GM18511 (cell line): ENCODE measurements around the gene PRKCA.

Experiments used
- ATAC-seq: cut with Tn5 transposase; IDR thresholded peaks from one replicate; pipeline ENCODE4 v1.9.1; 2021; ENCODE audit warnings: mild to moderate bottlenecking, moderate library complexity; ENCODE audit not compliant: unreplicated experiment

The PRKCA gene

GRCh38 chr17:66783656-66784381, 481.4 kb downstream of the PRKCA start:
- ATAC-seq, result no peak

GRCh38 chr17:66784621-66785364, 482.4 kb downstream of the PRKCA start:
- no peak for ATAC-seq

- ATAC-seq, result no peak
These were observed 483.7 kb downstream of the PRKCA start for GRCh38 chr17:66786107-66786506.

GRCh38 chr17:66787914-66788313, 485.5 kb downstream of the PRKCA start:
- ATAC-seq, result no peak

GRCh38 chr17:66789093-66789492, 486.7 kb downstream of the PRKCA start:
- ATAC-seq, result no peak

- ATAC-seq, result no peak
These were observed 487.6 kb downstream of the PRKCA start for GRCh38 chr17:66789961-66790437.

GRCh38 chr17:66790501-66791061, 488.2 kb downstream of the PRKCA start:
- ATAC-seq, result no peak

- ATAC-seq, result no peak
These were observed 488.9 kb downstream of the PRKCA start for GRCh38 chr17:66791347-66791746.

- no peak for ATAC-seq
These were observed 491.4 kb downstream of the PRKCA start for GRCh38 chr17:66793814-66794213.

- ATAC-seq, result no peak
These were observed 493.1 kb downstream of the PRKCA start for GRCh38 chr17:66795486-66795885.

- ATAC-seq, result no peak
These were observed 497.6 kb downstream of the PRKCA start for GRCh38 chr17:66799849-66800537.

- no peak for ATAC-seq
These were observed 501.1 kb downstream of the PRKCA start for GRCh38 chr17:66803474-66803951.

- ATAC-seq, result no peak
These were observed 503.2 kb downstream of the PRKCA start for GRCh38 chr17:66805567-66805966.

- no peak for ATAC-seq
These were observed 504.8 kb downstream of the PRKCA start for GRCh38 chr17:66807182-66807581.

- ATAC-seq, result no peak
These were observed 507.0 kb downstream of the PRKCA start for GRCh38 chr17:66809408-66809807.

- ATAC-seq, result no peak
These were observed 508.7 kb downstream of the PRKCA start for GRCh38 chr17:66810951-66811682.

- no peak for ATAC-seq
These were observed 509.3 kb downstream of the PRKCA start for GRCh38 chr17:66811683-66812054.

- no peak for ATAC-seq
These were observed 510.2 kb downstream of the PRKCA start for GRCh38 chr17:66812571-66812970.

- ATAC-seq, result no peak
These were observed 510.9 kb downstream of the PRKCA start for GRCh38 chr17:66813296-66813695.

GRCh38 chr17:66814026-66814425, 511.6 kb downstream of the PRKCA start:
- no peak for ATAC-seq

- ATAC-seq, result no peak
These were observed 512.2 kb downstream of the PRKCA start for GRCh38 chr17:66814570-66814969.
